Activated naive CD8-positive, alpha-beta T cell treated with anti-CD3 and anti-CD28 coated beads, Interleukin-2, amount 50 U/mL, for 24 hours (primary cell): ENCODE data around the gene MKNK2.
"Not testable (repeated sequence)": the region's sequence is repeated elsewhere in the genome, so short reads cannot be mapped to it uniquely, and the experiment has no call there.

ENCODE experiments used
- ATAC-seq: fragments of 150-1000 bp; cut with Tn5 transposase; one replicate; pipeline ENCODE4 v1.10.0; 2021
- DNase-seq: peaks from one replicate; pipeline ENCODE4 v3.0.0; 2021
- H3K27ac Mint-ChIP-seq: one replicate; pipeline ENCODE4 v1.8.0; 2021; ENCODE audit warnings: mild to moderate bottlenecking, mixed read lengths
- H3K27me3 Mint-ChIP-seq: one replicate; pipeline ENCODE4 v1.8.0; 2021; ENCODE audit warnings: mixed read lengths
- H3K36me3 Mint-ChIP-seq: one replicate; pipeline ENCODE4 v1.8.0; 2021; ENCODE audit warnings: low read depth, mixed read lengths
- H3K4me1 Mint-ChIP-seq: one replicate; pipeline ENCODE4 v1.8.0; 2021; ENCODE audit warnings: mixed read lengths
- H3K4me3 Mint-ChIP-seq: one replicate; pipeline ENCODE4 v1.8.0; 2021; ENCODE audit warnings: mild to moderate bottlenecking, moderate library complexity, mixed read lengths
- H3K9me3 Mint-ChIP-seq: one replicate; pipeline ENCODE4 v1.8.0; 2021; ENCODE audit warnings: mixed read lengths

The MKNK2 gene

DNA sequence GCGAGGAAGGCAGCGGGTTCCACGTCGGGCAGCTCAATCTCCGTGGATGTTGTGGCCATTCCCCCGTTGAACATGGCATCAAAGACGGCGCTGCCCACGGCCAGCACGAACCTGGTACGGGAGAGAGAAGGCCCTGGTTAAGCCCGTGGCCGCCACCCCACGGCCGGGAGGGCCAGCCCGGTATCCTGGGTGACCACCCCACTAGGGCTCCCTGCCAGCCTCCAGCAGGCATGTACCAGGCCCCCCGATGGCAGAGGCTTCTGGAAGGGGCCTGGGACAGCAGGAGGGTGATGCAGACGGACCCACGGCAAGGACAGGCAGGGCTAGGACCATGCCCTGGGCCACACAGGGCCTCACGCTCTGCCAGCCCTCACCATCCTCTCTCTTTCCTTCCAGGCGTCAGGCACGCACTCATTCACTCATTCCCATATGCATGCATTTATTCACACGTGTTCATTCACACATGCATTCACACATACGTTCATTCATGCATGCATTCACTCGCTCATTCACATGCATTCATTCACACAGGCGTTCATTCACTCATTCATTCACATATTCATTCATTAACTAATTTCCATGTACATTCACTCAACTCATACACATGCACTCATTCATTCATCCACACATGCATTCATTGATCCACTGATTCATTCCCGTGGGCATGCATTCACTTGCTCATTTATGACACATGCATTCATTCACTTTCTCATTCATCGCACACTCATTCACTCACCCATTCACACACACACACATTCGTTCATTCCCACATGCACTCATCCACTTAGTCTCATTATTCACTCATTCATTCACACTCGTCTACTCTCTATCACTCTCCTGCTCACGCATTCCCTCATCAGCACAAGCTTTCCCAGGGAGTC is 53.5 kb downstream of the MKNK2 start:
- H3K36me3 Mint-ChIP-seq: peaks cover 10% of the 10 kb centered on the region
- DNase-seq (no peak), ATAC-seq (no peak)
- H3K27ac Mint-ChIP-seq: no peak overlapping the region
- H3K4me3 Mint-ChIP-seq: no peak overlapping the region
- H3K9me3 Mint-ChIP-seq: no peaks in the 10 kb centered on the region
- H3K4me1 Mint-ChIP-seq: no peaks in the 10 kb centered on the region
- no peaks in the 10 kb centered on the region for H3K27me3 Mint-ChIP-seq

DNA sequence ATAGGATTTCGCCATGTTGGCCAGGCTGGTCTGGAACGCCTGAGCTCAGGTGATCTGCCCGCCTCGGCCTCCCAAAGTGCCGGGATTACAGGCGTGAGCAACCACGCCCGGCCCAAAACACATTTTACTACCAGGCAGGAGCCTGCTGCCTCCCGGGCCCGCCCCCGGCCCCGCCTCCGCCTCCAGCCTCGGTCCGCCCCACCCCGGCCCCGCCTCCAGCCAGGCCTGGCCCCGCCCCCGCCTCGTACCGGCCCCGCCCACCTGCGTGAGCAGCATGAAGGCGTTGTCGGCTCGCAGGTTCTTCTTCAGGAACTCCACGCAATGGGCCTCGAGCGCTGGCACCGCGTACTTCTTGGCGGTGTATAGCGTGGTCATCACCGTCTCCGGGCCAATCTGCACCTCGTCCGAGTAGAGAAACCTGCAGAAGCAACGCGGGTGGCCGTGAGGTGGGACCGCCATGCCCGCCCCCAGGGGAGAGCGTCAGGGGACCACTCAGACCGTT is 58.2 kb downstream of the MKNK2 start:
- no peaks in the 10 kb centered on the region for H3K9me3 Mint-ChIP-seq
- H3K4me1 Mint-ChIP-seq: no peaks in the 10 kb centered on the region
- H3K4me3 Mint-ChIP-seq: no peak overlapping the region
- ATAC-seq (no peak), DNase-seq (peak; percentile 30)
- H3K27ac Mint-ChIP-seq: no peak overlapping the region
- peaks cover 6% of the 10 kb centered on the region for H3K36me3 Mint-ChIP-seq
- no peaks in the 10 kb centered on the region for H3K27me3 Mint-ChIP-seq

- H3K36me3 Mint-ChIP-seq: peaks cover 5% of the 10 kb centered on the region
- no peak overlapping the region for H3K27ac Mint-ChIP-seq
- no peak overlapping the region for H3K4me3 Mint-ChIP-seq
- no peaks in the 10 kb centered on the region for H3K4me1 Mint-ChIP-seq
- no peak for DNase-seq
- no peaks in the 10 kb centered on the region for H3K27me3 Mint-ChIP-seq
- no peaks in the 10 kb centered on the region for H3K9me3 Mint-ChIP-seq
- no peak for ATAC-seq
Measured at GRCh38 chr19:1991018-1991913, 59.8 kb downstream of the MKNK2 start.

DNA sequence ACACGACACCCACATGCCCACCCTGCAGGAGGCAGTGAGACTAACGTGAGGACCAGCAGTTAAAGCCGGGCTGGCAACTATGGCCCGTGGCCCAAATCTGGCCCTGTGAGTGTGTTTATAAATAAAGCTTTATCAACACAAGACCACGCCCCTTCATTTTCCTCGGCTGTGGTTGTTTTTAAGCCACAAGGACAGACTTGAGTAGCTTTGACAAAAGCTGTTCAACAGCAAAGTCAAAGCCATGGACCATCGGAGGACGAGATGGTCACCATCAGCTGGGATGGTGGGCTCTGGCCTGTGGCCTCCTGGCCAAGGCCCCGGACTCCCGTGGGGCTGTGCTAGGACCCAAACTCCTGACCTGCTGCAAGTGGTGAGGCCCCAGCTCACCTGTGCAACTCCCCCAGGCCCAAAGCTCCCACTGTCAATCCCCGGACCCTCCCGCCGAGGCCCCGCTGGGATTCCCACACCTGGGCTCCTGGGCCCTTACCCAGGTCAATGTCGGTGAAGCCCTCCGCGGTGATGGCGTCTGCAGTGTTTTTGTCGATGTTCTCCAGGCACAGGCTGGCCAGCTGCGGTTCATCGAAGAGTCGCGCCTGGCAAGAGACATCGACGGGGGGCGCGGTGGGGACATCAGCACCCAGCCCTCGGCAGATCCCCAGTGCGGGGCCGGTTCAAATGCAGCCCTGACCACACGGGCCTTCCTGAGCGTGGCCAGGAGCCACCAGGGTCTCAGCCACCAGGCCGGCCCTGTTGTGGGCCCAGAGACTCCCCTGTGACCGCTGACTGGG is 60.6 kb downstream of the MKNK2 start:
- Mint-ChIP-seq H3K4me1 (no peaks in the 10 kb centered on the region), H3K9me3 (no peaks in the 10 kb centered on the region), H3K27ac (no peak overlapping the region), H3K4me3 (no peak overlapping the region), H3K27me3 (no peaks in the 10 kb centered on the region), H3K36me3 (peaks cover 1% of the 10 kb centered on the region)
- DNase-seq (no peak), ATAC-seq (no peak)

GRCh38 chr19:1989513-1990229 is 61.4 kb downstream of the MKNK2 start:
- Mint-ChIP-seq H3K27ac (no peak overlapping the region), H3K4me1 (no peaks in the 10 kb centered on the region), H3K36me3 (peaks cover 1% of the 10 kb centered on the region), H3K4me3 (no peak overlapping the region), H3K27me3 (no peaks in the 10 kb centered on the region), H3K9me3 (no peaks in the 10 kb centered on the region)
- ATAC-seq: no peak
- DNase-seq: no peak

DNA sequence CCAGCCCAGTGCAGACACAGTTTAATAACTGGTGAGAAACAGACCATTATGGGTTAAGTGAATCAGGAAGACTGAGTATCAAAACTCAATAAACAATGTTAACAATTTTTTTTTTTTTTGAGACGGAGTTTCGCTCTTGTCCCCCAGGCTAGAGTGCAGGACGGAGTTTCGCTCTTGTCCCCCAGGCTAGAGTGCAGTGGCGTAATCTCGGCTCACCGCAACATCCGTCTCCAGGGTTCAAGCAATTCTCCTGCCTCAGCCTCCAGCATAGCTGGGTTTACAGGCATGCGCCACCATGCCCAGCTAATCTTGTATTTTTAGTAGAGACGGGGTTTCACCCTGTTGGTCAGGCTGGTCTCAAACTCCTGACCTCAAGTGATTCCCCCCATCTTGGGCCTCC is 62.6 kb downstream of the MKNK2 start:
- H3K9me3 Mint-ChIP-seq, H3K27me3 Mint-ChIP-seq, H3K4me1 Mint-ChIP-seq, ATAC-seq, DNase-seq, H3K36me3 Mint-ChIP-seq, H3K4me3 Mint-ChIP-seq: not testable (repeated sequence)
- peak overlapping the region; percentile 60 for H3K27ac Mint-ChIP-seq
